Activated CD8-positive, alpha-beta memory T cell treated with anti-CD3 and anti-CD28 coated beads, Interleukin-2, amount 50 U/mL, for 1 hour (primary cell): ENCODE data around the gene VWF.

Experiments used
- DNase-seq: peaks from one replicate; pipeline ENCODE4 v3.0.0-alpha.2; 2020; ENCODE audit errors: extremely low read depth

VWF gene

GRCh38 chr12:6078398-6079096, 45.9 kb downstream of the VWF start:
- DNase-seq, result no peak

GRCh38 chr12:6077692-6078083, 46.8 kb downstream of the VWF start:
- no peak for DNase-seq

- DNase-seq, result no peak
These were observed 47.4 kb downstream of the VWF start for GRCh38 chr12:6076776-6077691.

GRCh38 chr12:6076346-6076745, 48.1 kb downstream of the VWF start:
- no peak for DNase-seq

GRCh38 chr12:6074979-6075585, 49.4 kb downstream of the VWF start:
- DNase-seq, result no peak

GRCh38 chr12:6074427-6074826, 50.0 kb downstream of the VWF start:
- DNase-seq, result no peak

- no peak for DNase-seq
These were observed 51.0 kb downstream of the VWF start for GRCh38 chr12:6073426-6073825.

- DNase-seq, result no peak
These were observed 52.1 kb downstream of the VWF start for GRCh38 chr12:6072302-6072752.

GRCh38 chr12:6071589-6071988, 52.9 kb downstream of the VWF start:
- DNase-seq, result no peak

- no peak for DNase-seq
These were observed 53.8 kb downstream of the VWF start for GRCh38 chr12:6070472-6071257.

- no peak for DNase-seq
These were observed 54.9 kb downstream of the VWF start for GRCh38 chr12:6069437-6070093.

GRCh38 chr12:6068227-6068626, 56.2 kb downstream of the VWF start:
- no peak for DNase-seq

GRCh38 chr12:6067152-6067916, 57.1 kb downstream of the VWF start:
- no peak for DNase-seq

GRCh38 chr12:6066651-6067050, 57.8 kb downstream of the VWF start:
- no peak for DNase-seq

GRCh38 chr12:6065863-6066199, 58.6 kb downstream of the VWF start:
- DNase-seq, result no peak

- no peak for DNase-seq
These were observed 59.2 kb downstream of the VWF start for GRCh38 chr12:6065131-6065862.

- no peak for DNase-seq
These were observed 61.4 kb downstream of the VWF start for GRCh38 chr12:6062757-6063735.

- DNase-seq, result no peak
These were observed 62.1 kb downstream of the VWF start for GRCh38 chr12:6062395-6062756.

GRCh38 chr12:6061660-6062059, 62.8 kb downstream of the VWF start:
- no peak for DNase-seq
